CD4-positive, alpha-beta T cell treated with Interleukin-4 for 1 hour (primary cell): ENCODE measurements around the gene HTT.
"Not testable (repeated sequence)": the region's sequence is repeated elsewhere in the genome, so short reads cannot be mapped to it uniquely, and the experiment has no call there.

Experiments
- DNase-seq, 2 donors: peaks; one replicate each; pipeline ENCODE4 v3.0.0-alpha.2; 2020 to 2022

HTT gene

DNA sequence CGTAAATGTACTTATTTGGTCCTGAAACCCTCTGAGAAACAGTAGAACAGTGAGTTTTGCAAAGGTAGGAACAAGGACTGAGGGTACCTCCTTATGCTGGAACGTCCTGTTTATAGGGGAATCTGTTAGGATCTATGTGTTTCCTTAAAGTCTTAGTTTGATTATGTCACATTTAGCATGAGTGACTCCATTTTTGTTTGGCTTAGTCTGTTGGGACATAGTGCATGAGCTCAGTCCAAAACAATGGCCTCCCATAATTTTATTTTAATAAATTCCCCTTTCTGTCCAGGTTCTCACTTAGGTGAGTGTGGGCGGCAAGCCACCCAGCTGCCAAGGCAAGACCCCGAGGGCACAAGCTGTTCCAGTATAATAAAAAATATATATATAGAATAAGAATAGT lies 27.9 kb upstream of the HTT start:
- no peak for DNase-seq

DNA sequence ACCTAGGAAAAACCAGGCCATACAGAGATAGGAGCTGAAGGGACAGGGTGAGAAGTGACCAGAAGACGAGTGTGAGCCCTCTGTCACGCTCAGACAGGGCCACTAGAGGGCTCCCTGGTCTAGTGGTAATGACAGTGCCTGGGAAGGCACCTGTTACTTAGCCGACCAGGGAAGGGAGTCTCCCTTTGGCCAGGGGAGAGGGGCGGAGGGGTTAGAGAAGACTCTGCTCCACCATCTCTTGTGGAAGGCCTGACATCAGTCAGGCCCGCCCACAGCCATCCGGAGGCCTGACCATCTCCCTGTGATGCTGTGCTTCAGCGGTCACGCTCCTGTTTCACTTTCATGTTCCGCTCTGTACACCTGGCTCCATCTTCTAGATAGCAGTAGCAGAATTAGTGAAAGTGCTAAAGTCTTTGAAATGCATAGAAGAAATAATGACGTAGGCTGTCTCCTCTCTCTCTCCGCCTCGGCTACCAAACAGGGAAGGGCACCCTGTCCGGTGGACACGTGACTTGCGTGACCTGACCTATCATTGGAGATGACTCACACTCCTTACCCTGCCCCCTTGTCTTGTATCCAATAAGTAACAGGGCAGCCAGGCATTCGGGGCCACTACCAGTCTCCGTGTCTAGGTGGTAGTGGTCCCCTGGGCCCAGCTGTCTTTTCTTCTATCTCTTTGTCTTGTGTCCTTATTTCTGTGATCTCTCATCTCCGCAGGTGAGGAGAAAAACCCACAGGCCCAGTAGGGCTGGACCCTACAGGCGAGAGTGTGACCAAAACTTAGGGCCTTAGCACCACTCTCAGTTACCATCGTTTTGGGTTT lies 26.8 kb upstream of the HTT start:
- peak; percentile 89 to 92 for DNase-seq

DNA sequence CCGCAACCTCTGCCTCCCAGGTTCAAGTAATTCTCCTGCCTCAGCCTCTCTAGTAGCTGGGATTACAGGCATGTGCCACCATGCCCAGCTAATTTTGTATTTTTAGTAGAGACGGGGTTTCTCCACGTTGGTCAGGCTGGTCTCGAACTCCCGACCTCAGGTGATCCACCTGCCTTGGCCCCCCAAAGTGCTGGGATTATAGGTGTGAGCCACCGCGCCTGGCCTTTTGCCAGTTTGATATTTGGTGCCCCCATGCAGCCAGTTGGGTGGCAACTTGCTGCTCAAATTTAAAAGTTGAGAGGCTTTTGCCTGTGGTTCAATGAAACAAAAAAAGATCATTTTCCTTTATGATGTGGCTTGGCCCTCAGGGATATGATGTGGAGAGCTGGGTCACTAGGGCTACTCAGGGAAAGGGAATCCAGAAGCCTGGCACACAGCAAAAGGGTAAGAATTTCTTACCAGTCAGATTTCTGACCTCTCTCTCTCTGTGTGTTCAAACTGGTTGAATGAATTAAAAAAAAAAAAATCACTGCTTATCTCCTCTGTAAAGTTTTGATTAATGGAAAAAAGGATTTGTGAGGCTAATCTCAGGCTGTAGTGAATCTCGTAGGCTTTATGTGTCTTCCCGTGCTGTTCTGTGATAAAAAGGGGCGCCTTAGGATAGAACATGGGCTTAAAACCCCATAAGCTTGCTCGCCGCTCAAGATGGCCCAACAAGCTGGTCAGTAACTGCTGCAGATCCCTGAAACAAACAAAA lies 23.2 kb upstream of the HTT start:
- DNase-seq, result not testable (repeated sequence)

DNA sequence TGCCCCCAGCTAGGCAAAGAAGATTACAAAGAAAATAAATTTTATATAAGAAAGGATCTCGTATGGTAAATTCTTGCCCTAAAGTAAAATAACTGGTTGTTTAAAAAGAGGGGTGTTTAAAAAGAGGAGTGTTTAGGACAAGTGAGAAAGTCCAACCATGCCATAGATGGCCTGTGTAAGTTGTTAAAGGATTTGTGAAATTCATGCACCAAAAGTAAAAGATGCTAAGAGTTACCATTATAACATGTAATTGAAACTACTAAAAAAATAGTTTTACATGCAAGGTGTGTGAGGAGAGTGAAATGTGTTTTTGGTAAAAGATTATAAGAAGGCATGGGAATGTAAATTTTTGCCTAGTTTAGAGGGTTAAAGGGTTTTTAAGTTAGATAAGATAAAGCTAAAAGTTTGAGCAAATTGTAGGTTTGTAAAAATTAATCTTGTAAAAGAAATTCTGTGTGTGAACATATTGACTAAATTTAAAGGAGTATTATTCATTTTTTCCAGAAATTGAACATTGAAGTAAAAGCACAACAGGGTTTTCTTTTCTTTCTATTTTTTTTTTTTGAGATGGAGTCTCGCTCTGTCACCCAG lies 20.2 kb upstream of the HTT start:
- DNase-seq, result no peak

DNA sequence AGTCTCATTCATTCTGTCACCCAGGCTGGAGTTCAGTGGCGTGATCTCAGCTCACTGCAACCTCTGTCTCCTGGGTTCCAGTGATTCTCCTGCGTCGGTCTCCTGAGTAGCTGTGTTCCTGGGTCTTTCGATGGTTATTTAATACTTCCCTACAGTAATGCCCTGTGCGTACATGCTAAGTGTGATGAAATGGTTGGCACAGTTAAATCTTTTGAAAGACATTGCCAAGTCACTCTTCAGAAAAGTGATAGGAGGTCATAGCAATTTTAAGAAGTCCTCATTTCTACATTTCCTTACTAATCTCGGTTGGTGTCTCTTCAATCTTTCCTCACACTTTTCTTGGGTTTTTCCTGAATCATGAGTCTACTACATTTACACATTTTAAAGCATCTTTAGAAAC lies 14.5 kb upstream of the HTT start:
- no peak for DNase-seq

DNA sequence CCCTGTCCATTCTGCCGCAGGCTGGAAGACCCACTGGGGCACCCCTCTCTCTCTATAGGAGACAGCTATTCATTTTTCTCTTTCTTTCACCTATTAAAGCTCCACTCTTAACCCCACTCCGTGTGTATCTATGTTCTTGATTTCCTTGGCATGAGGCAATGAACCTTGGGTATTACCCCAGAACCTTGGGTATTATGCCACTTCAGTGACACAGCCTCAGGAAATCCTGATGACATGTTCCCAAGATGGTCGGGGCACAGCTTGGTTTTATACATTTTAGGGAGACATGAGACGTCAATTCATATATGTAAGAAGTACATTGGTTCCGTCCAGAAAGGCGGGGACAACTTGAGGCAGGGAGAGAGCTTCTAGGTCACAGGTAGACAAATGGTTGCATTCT lies 13.5 kb upstream of the HTT start:
- DNase-seq, result no peak

DNA sequence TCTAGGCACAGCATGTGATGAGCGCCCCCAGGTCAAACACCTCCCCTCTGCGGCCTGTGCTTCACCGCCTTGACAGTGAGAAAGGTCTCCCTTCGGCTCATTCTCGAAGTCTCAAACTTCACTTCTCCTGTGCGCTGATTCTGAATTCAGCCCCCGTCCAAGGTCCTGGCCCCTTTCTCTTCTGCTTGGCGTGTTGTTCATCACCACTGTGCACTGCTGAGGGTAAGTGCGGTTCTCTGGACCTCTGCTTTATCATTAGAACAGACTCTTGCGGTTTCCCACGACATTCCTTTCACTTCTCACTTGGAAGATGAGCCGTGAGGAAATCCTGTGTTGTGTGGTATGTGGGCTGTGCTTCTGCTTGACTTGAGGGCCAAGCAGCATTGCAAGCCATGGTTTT lies 12.0 kb upstream of the HTT start:
- no peak for DNase-seq

DNA sequence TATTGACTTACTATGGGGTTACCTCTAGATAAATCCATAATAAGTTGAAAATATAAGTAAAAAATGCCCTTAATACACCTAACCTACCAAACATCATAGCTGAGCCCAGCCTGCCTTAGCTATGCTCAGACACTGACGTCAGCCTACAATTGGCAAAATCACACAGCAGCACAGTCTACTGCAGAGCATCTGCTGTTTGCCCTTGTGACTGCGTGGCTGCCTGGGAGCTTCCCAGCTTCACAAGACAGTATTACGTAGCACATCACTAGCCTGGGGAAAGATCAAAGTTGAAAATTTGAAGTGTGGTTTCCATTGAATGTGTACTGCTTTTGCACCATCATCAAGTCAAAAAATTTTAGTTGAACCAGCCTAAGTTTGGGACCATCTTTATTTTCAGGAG lies 8.9 kb upstream of the HTT start:
- no peak for DNase-seq

DNA sequence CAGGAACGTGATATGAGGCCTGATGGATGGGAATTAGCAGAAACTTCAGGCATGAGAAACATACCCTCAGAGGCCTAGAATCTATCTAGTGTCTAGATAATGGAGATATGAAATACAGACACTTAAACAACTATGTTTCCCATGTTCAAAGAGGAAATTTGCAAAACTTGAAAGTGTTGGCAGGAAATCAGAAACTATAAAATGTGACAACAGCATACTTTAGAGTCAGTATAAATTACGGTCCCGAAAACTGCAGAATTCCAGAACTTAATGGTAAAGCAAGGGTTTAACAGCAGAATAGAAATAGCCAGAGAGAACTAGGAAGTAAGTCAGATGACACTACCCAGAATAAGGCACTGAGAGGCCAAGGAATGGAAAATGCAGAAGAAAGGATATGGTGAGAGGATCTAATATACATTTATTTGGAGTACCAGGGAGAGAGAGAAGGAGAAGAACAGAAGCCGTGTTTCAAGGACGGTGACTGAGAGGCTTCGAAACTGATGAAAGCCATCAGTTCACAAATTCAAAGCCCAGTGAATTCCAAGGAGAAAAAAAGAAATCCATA lies 7.6 kb upstream of the HTT start:
- DNase-seq, result no peak

DNA sequence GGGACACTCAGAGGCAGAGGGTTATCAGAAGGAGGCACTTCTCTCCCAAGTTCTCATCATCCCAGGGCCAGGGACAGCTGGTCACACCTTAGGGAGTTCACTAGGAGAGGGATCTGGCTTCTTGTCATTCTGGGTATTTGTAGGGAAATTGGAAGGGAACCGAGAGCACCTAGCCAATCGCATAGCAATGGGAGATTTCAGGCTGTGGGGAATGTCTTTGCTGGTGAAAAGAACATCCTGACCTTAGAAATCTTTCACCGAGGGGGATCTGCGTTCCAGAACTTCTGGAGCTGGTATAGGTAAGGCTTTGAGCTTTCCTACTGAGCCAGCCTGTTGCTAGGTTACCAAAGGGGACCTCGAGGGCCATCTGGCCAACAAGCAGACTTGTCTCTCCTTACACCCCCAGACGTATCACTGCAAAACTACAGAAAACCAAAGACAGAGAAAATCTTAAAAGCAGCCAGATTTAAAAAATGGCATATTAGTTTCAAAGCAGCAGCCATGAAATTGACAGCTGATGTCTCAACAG lies 6.9 kb upstream of the HTT start:
- DNase-seq, result no peak

DNA sequence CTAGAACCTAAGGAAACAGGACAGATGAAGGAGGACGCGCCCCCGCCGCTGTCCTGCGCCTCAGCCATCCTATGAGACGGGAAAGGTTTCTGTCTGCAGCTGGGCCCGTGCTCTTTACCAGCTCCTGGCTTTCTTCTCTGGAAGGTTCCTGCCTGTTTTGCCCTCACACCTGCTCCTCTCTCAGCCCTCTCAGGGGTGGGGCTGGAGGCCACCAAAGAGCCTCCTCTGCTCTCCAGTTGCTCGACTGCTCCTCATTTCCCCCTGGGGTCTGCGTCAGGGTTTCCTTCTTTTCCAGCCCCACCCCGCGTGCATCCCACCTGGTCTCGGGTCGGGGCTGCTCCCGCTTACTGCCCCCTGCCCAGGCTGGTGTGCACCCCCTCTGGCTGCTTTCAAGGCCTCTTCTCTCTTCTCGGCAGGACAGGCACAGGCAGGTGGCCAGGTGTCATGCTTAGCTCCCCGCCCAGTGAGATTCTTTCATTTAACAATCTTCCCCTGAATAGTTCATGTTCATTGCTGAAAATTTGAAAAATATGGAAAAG lies 4.8 kb upstream of the HTT start:
- DNase-seq, result no peak

DNA sequence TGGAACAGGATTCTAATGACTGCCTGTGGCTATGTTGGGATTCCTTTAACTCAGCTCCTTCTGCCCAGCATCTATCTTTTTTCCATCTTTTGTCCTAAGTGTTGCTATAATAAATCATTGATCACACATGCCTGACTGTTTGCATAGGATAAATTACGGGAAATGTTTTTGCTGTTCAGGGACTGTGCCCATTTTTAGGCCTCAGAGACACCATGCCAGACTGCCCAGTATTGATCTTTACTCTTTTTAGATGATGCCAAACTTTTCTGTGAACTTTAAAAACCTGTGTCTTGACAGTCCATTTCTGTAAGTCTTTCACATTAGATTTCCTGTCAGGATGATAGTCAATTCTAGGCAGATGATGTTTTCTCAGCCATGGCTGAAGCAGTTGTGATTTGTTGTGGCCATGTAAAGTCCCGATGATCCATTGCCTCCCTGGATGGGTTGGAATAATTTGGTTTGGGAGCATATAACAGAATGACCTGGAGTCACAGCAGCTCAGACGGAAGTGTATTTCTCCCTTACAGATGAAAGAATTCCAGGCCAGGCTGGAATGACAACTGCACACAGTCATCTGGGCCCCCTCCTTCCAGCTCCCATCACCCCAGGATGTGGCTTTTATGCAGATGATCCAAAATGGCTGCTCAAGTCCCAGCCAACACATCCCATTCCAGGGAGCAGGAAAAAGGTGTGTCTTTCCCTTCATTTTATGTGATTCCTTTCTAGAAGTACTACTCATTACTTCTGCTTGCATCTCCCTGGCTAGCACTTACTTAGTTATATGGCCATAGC lies 3.6 kb upstream of the HTT start:
- DNase-seq, result no peak

DNA sequence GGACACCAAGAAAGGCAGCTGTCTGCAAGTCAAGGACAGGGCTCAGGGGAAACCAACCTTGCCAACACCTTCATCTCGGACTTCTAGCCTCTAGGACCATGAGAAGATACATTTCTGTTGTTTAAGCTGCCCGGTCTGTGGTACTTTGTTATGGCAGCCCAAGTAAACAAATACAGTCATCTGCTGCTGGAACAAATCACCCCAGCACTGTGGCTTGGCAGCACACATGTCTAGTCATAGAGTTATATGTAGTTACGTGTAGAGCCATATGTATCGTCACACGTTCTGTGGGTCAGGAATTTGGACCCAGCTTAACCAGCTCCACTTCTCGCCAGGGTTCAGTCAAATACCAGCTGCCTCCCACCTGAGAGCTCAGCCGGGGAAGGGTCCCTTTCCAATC lies 2.7 kb upstream of the HTT start:
- DNase-seq, result no peak

DNA sequence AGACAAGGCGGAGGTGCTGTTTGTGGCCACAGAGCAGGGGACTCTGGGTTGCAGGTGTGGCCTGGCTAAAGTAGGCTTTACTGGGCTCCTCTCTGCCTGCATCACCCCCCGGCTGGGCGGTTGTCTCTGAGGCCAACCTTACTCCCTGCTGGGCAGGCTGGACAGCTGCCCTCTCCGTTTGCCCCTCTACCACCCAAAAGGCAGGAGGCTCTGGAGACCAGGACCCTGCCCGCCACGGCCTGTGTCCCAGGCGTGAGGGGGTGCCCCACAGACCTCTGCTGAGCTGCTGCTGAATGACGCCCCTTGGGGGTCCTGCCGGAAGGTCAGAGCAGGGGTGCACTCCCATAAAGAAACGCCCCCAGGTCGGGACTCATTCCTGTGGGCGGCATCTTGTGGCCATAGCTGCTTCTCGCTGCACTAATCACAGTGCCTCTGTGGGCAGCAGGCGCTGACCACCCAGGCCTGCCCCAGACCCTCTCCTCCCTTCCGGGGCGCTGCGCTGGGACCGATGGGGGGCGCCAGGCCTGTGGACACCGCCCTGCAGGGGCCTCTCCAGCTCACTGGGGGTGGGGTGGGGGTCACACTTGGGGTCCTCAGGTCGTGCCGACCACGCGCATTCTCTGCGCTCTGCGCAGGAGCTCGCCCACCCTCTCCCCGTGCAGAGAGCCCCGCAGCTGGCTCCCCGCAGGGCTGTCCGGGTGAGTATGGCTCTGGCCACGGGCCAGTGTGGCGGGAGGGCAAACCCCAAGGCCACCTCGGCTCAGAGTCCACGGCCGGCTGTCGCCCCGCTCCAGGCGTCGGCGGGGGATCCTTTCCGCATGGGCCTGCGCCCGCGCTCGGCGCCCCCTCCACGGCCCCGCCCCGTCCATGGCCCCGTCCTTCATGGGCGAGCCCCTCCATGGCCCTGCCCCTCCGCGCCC lies 1.1 kb upstream of the HTT start:
- DNase-seq, result no peak

DNA sequence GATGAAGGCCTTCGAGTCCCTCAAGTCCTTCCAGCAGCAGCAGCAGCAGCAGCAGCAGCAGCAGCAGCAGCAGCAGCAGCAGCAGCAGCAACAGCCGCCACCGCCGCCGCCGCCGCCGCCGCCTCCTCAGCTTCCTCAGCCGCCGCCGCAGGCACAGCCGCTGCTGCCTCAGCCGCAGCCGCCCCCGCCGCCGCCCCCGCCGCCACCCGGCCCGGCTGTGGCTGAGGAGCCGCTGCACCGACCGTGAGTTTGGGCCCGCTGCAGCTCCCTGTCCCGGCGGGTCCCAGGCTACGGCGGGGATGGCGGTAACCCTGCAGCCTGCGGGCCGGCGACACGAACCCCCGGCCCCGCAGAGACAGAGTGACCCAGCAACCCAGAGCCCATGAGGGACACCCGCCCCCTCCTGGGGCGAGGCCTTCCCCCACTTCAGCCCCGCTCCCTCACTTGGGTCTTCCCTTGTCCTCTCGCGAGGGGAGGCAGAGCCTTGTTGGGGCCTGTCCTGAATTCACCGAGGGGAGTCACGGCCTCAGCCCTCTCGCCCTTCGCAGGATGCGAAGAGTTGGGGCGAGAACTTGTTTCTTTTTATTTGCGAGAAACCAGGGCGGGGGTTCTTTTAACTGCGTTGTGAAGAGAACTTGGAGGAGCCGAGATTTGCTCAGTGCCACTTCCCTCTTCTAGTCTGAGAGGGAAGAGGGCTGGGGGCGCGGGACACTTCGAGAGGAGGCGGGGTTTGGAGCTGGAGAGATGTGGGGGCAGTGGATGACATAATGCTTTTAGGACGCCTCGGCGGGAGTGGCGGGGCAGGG lies 568 bp downstream of the HTT start:
- peak; percentile 51 to 60 for DNase-seq

DNA sequence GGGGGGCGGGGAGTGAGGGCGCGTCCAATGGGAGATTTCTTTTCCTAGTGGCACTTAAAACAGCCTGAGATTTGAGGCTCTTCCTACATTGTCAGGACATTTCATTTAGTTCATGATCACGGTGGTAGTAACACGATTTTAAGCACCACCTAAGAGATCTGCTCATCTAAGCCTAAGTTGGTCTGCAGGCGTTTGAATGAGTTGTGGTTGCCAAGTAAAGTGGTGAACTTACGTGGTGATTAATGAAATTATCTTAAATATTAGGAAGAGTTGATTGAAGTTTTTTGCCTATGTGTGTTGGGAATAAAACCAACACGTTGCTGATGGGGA lies 1.1 kb downstream of the HTT start:
- no peak for DNase-seq

DNA sequence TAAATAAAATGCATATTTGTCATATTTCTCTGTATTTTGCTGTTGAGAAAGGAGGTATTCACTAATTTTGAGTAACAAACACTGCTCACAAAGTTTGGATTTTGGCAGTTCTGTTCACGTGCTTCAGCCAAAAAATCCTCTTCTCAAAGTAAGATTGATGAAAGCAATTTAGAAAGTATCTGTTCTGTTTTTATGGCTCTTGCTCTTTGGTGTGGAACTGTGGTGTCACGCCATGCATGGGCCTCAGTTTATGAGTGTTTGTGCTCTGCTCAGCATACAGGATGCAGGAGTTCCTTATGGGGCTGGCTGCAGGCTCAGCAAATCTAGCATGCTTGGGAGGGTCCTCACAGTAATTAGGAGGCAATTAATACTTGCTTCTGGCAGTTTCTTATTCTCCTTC lies 3.3 kb downstream of the HTT start:
- no peak for DNase-seq

DNA sequence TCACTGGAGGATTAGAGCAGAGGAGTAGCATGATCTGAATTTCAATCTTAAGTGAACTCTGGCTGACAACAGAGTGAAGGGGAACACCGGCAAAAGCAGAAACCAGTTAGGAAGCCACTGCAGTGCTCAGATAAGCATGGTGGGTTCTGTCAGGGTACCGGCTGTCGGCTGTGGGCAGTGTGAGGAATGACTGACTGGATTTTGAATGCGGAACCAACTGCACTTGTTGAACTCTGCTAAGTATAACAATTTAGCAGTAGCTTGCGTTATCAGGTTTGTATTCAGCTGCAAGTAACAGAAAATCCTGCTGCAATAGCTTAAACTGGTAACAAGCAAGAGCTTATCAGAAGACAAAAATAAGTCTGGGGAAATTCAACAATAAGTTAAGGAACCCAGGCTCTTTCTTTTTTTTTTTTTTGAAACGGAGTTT lies 5.2 kb downstream of the HTT start:
- peak in 1 of 2 donors; percentile 36 for DNase-seq

DNA sequence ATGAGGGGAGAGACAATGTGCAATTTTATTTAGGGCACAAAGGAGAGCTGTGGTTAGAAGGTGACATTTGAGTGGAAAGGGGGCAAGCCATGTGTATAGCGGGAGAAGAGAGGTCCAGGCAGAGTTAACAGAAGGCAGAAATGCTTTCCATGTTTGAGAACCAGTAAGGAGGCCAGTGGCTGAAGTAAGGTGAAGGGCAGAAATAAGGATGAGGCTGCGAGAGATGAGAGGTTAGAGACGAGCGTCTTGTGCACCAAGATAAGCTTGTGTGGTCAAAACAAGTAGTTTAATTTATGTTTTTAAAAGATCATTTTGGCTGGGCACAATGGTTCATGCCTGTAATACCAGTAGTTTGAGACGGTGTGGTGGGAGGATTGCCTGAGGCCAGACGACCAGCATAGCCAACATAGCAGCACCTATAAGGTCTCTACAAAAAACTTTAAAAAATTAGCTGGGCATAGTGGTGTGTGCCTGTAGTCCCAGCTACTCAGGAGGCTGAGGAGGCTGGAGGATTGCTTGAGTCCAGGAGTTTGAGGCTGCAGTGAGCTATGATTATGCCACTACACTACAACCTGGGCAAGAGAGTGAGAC lies 8.5 kb downstream of the HTT start:
- no peak for DNase-seq

DNA sequence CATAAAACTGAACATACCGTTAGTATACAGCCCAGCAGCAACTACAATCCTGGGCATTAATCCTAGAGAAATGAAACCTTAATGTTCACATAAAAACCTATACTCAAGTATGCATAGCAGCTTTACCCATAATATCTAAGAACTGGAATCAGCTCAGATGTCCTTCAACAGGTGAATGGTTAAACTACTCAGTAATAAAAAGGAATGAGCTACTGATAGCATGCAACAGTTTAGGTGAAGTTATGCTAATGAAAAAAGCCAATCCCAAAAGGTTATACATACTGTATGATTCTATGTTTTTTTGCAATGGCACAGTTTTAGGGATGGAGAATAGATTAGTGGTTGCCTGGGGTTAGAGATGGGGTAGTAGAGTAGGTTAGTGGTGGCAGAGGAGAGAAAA lies 9.3 kb downstream of the HTT start:
- no peak for DNase-seq
